WTC11 (cell line): Measurements from ENCODE around the gene PCGF2. TPM values are rescaled to one million over a fixed set of nuclear protein-coding genes. Genes with fewer than 3 reads are reported as not detected.
A peak's percentile ranks its signal among the peaks of the same experiment; 100 is the strongest.

Experiments used
- ATAC-seq: fragments of 200-7000 bp; cut with Tn5 transposase; 2 replicates; pipeline ENCODE4 v1.10.0; 2021; ENCODE audit warnings: mild to moderate bottlenecking, moderate library complexity
- CTCF ChIA-PET: fragments of 300-600 bp; sonication (Branson Sonifier 250); formaldehyde crosslinking; loops from one replicate; lab custom pipeline; 2021; ENCODE audit warnings: antibody characterized with exemption; lab: Charles Lee
- POLR2A ChIA-PET: fragments of 350-600 bp; sonication (Branson Sonifier 250); formaldehyde crosslinking; loops from one replicate; lab custom pipeline; 2021; ENCODE audit warnings: antibody characterized with exemption; lab: Charles Lee
- DNase-seq: peaks from one replicate; pipeline ENCODE4 v3.0.0; 2021; ENCODE audit warnings: low spot score
- H3K27ac Mint-ChIP-seq: 2 replicates; pipeline ENCODE4 v1.8.0; 2021; ENCODE audit warnings: mixed read lengths
- H3K27me3 Mint-ChIP-seq: 2 replicates; pipeline ENCODE4 v1.8.0; 2021; ENCODE audit warnings: low read depth, mild to moderate bottlenecking, moderate library complexity, mixed read lengths
- H3K36me3 Mint-ChIP-seq: 2 replicates; pipeline ENCODE4 v1.8.0; 2021; ENCODE audit warnings: mixed read lengths
- H3K4me1 Mint-ChIP-seq: 2 replicates; pipeline ENCODE4 v1.8.0; 2022; ENCODE audit warnings: mixed read lengths
- H3K4me3 Mint-ChIP-seq: 2 replicates; pipeline ENCODE4 v1.8.0; 2021; ENCODE audit warnings: mild to moderate bottlenecking, moderate library complexity, mixed read lengths
- H3K9me3 Mint-ChIP-seq: 2 replicates; pipeline ENCODE4 v1.8.0; 2021; ENCODE audit warnings: mixed read lengths
- ATF1 ChIP-seq: sonication (generic); formaldehyde crosslinking; IDR thresholded peaks from 2 replicates; pipeline ENCODE4 v1.8.1; 2023; ENCODE audit warnings: mild to moderate bottlenecking, moderate library complexity, missing genetic modification reagents
- ATF3 ChIP-seq: sonication (generic); formaldehyde crosslinking; conservative IDR thresholded peaks from 2 replicates; pipeline ENCODE4 v1.8.1; 2022; ENCODE audit warnings: mild to moderate bottlenecking, missing genetic modification reagents
- IRF1 ChIP-seq: sonication (generic); formaldehyde crosslinking; IDR thresholded peaks from 2 replicates; pipeline ENCODE4 v1.8.0; 2023; ENCODE audit warnings: missing genetic modification reagents
- JAZF1 ChIP-seq: fragments of 250-450 bp; sonication (Bioruptor Pico); IDR thresholded peaks from 2 replicates; pipeline ENCODE4 v1.9.0; 2021; ENCODE audit warnings: moderate library complexity, mild to moderate bottlenecking, inconsistent platforms
- NR1H2 ChIP-seq: sonication (generic); formaldehyde crosslinking; IDR thresholded peaks from 2 replicates; pipeline ENCODE4 v1.9.0; 2021; ENCODE audit warnings: mild to moderate bottlenecking, moderate library complexity, missing genetic modification reagents
- STAT6 ChIP-seq: sonication (generic); formaldehyde crosslinking; conservative IDR thresholded peaks from 2 replicates; pipeline ENCODE4 v1.8.1; 2023; ENCODE audit warnings: mild to moderate bottlenecking, low read depth, missing genetic modification reagents, moderate library complexity
- TCF7 ChIP-seq: sonication (generic); formaldehyde crosslinking; IDR thresholded peaks from 2 replicates; pipeline ENCODE4 v1.8.0; 2022; ENCODE audit warnings: mild to moderate bottlenecking, low read depth, missing genetic modification reagents, moderate library complexity
- TP53 ChIP-seq: sonication (generic); formaldehyde crosslinking; IDR thresholded peaks from 2 replicates; pipeline ENCODE4 v1.8.1; 2023; ENCODE audit warnings: mild to moderate bottlenecking, missing genetic modification reagents
- ZBTB21 ChIP-seq: sonication (generic); formaldehyde crosslinking; IDR thresholded peaks from 2 replicates; pipeline ENCODE4 v1.8.1; 2023; ENCODE audit warnings: mild to moderate bottlenecking, missing genetic modification reagents, borderline replicate concordance
- ZBTB43 ChIP-seq: sonication (generic); formaldehyde crosslinking; IDR thresholded peaks from 2 replicates; pipeline ENCODE4 v1.8.1; 2023; ENCODE audit warnings: mild to moderate bottlenecking, missing genetic modification reagents
- ZNF423 ChIP-seq: fragments of 250-450 bp; sonication (Bioruptor Pico); IDR thresholded peaks from 2 replicates; pipeline ENCODE4 v2.1.2; 2022; ENCODE audit warnings: mild to moderate bottlenecking, moderate library complexity
- ZNF512 ChIP-seq: sonication (generic); formaldehyde crosslinking; IDR thresholded peaks from 2 replicates; pipeline ENCODE4 v1.8.1; 2022; ENCODE audit warnings: missing genetic modification reagents, borderline replicate concordance
- total RNA-seq: library from RNA; stranded (reverse); gene quantifications from 3 replicates; pipeline ENCODE4 v1.2.3, GENCODE V29; 2021

Gene PCGF2
- total RNA-seq, 1 experiment from 2014 or later, result 104 TPM

- CTCF ChIA-PET, result interaction anchor here (1.0 to 4.4 kb wide), 5 partner anchors 16 to 193 kb away, joined by 3 to 45 read pairs (median 3); no protein-coding TSS in a partner anchor
- TF ChIP-seq ZNF423 (CRISPR knock-in tag), result 0 out of 2 replicates have a peak, but pooled peaks have one; percentile 3
- no peak for TF ChIP-seq TP53 (CRISPR knock-in tag)
- 0 out of 2 replicates have a peak, but pooled peaks have one; percentile 13 for TF ChIP-seq ZBTB21 (CRISPR knock-in tag)
Observed at GRCh38 chr17:38751144-38751807, 3.1 kb upstream of the PCGF2 start.

GRCh38 chr17:38750312-38751121 lies 2.4 kb upstream of the PCGF2 start:
- ChIA-PET POLR2A (no interaction called here), CTCF (interaction anchor here (1.0 to 4.4 kb wide), 4 partner anchors 15 to 192 kb away, joined by 3 to 45 read pairs (median 5); no protein-coding TSS in a partner anchor)
- Mint-ChIP-seq H3K9me3 (no peaks in the 10 kb centered on the region), H3K4me3 (peak overlapping the region; percentile 97), H3K27ac (peak overlapping the region; percentile 90), H3K27me3 (peaks cover 2% of the 10 kb centered on the region), H3K4me1 (peaks cover 29% of the 10 kb centered on the region), H3K36me3 (peaks cover 11% of the 10 kb centered on the region)
- TF ChIP-seq TP53 (CRISPR knock-in tag) (no peak), ZNF512 (no peak), ATF1 (no peak), NR1H2 (CRISPR knock-in tag) (no peak), JAZF1 (CRISPR knock-in tag) (no peak), STAT6 (no peak)
- ATAC-seq (no peak), DNase-seq (peak; percentile 57)

More at GRCh38 chr17:38751144-38751807, 3.1 kb upstream of the PCGF2 start:
- peaks cover 21% of the 10 kb centered on the region for H3K4me1 Mint-ChIP-seq
- peaks cover 2% of the 10 kb centered on the region for H3K27me3 Mint-ChIP-seq
- H3K4me3 Mint-ChIP-seq, result peak overlapping the region; percentile 97
- ATAC-seq (no peak), DNase-seq (no peak)
- POLR2A ChIA-PET, result no interaction called here
- H3K9me3 Mint-ChIP-seq, result no peaks in the 10 kb centered on the region
- H3K27ac Mint-ChIP-seq, result no peak overlapping the region
- peaks cover 18% of the 10 kb centered on the region for H3K36me3 Mint-ChIP-seq

- no peaks in the 10 kb centered on the region for H3K9me3 Mint-ChIP-seq
- DNase-seq, result no peak
- ChIA-PET CTCF (interaction anchor here (0.8 to 4.4 kb wide), 3 partner anchors 11 to 63 kb away, joined by 5 to 45 read pairs (median 7); no protein-coding TSS in a partner anchor), POLR2A (interaction anchor here (1.6 kb wide), 1 partner anchor 45 kb away, joined by 6 read pairs; the partner anchor contains the start of gene MLLT6)
- peak overlapping the region; percentile 90 for H3K27ac Mint-ChIP-seq
- H3K4me1 Mint-ChIP-seq, result peaks cover 34% of the 10 kb centered on the region
- ATAC-seq, result no peak
- peak overlapping the region; percentile 97 for H3K4me3 Mint-ChIP-seq
- peaks cover 11% of the 10 kb centered on the region for H3K36me3 Mint-ChIP-seq
- TF ChIP-seq TCF7 (no peak), ZBTB43 (CRISPR knock-in tag) (0 out of 2 replicates have a peak, but pooled peaks have one; percentile 11), IRF1 (CRISPR knock-in tag) (0 out of 2 replicates have a peak, but pooled peaks have one; percentile 8), TP53 (CRISPR knock-in tag) (peak; percentile 41; the same call in 1 of the 2 replicates), ATF3 (CRISPR knock-in tag) (no peak)
- H3K27me3 Mint-ChIP-seq, result peaks cover 2% of the 10 kb centered on the region
Observed at GRCh38 chr17:38750044-38750311, 1.8 kb upstream of the PCGF2 start.
